Ureter (tissue), 1 donor: Measurements from ENCODE around the gene DDN. TPM values are rescaled to one million over a fixed set of nuclear protein-coding genes. Genes with fewer than 3 reads are reported as not detected.

Experiments used
- DNase-seq: peaks from one replicate; pipeline ENCODE4 v3.0.0-alpha.2; 2020; ENCODE audit warnings: low spot score
- total RNA-seq: library from RNA; stranded (reverse); gene quantifications from one replicate; pipeline ENCODE4 v1.2.4, GENCODE V29; 2023
- donor health status: DM: yes; HTN: yes; CAD: no.

The DDN gene
- total RNA-seq, 1 donor from 2014 or later, result 0.10 TPM

GRCh38 chr12:48967991-48968390 lies 31.2 kb downstream of the DDN start:
- no peak for DNase-seq

- DNase-seq, result no peak
Measured at GRCh38 chr12:48966177-48966895, 32.8 kb downstream of the DDN start.

- no peak for DNase-seq
Measured at GRCh38 chr12:48965298-48965838, 33.8 kb downstream of the DDN start.

GRCh38 chr12:48961801-48962200 lies 37.4 kb downstream of the DDN start:
- no peak for DNase-seq

GRCh38 chr12:48961331-48961730 lies 37.8 kb downstream of the DDN start:
- no peak for DNase-seq

GRCh38 chr12:48960834-48961233 lies 38.3 kb downstream of the DDN start:
- no peak for DNase-seq

- no peak for DNase-seq
Measured at GRCh38 chr12:48958049-48958388, 41.2 kb downstream of the DDN start.

GRCh38 chr12:48957141-48958048 lies 41.8 kb downstream of the DDN start, which contains the start of gene ARF3:
Gene ARF3 (minus strand): TSS chr12:48957487. CDS start chr12:48941095, 16,392 bp downstream.
- DNase-seq, result peak; percentile 93

- peak; percentile 86 for DNase-seq
Measured at GRCh38 chr12:48956279-48957140, 42.7 kb downstream of the DDN start.

GRCh38 chr12:48954841-48955501 lies 44.2 kb downstream of the DDN start:
- no peak for DNase-seq

GRCh38 chr12:48954061-48954460 lies 45.1 kb downstream of the DDN start:
- DNase-seq, result no peak

GRCh38 chr12:48952691-48953090 lies 46.5 kb downstream of the DDN start:
- no peak for DNase-seq

GRCh38 chr12:48947727-48948126 lies 51.4 kb downstream of the DDN start:
- DNase-seq, result no peak

GRCh38 chr12:48946943-48947342 lies 52.2 kb downstream of the DDN start:
- no peak for DNase-seq

GRCh38 chr12:48946205-48946604 lies 53.0 kb downstream of the DDN start:
- no peak for DNase-seq

Other genes with a start within 250 kb of the DDN start
- gene ADCY6, start 210.3 kb downstream of the DDN start, total RNA-seq, result 98.0 TPM
- 59.7 TPM for gene CACNB3, start 180.9 kb downstream of the DDN start, total RNA-seq
- gene DDX23, start 147.2 kb downstream of the DDN start, total RNA-seq, result 71.7 TPM
- gene RND1, start 133.5 kb downstream of the DDN start, total RNA-seq, result 1.9 TPM
- 24.9 TPM for gene FKBP11, start 73.9 kb downstream of the DDN start, total RNA-seq
- 164 TPM for gene ARF3, start 41.9 kb downstream of the DDN start, total RNA-seq
- 2.0 TPM for gene WNT10B, start 27.6 kb downstream of the DDN start, total RNA-seq
- not detected for gene WNT1, start 21.1 kb downstream of the DDN start, total RNA-seq
- 72.6 TPM for gene PRKAG1, start 19.4 kb upstream of the DDN start, total RNA-seq
- 115 TPM for gene KMT2D, start 61.4 kb upstream of the DDN start, total RNA-seq
- not detected for gene RHEBL1, start 70.6 kb upstream of the DDN start, total RNA-seq
- 0.70 TPM for gene DHH, start 95.4 kb upstream of the DDN start, total RNA-seq
- gene LMBR1L, start 111.5 kb upstream of the DDN start, total RNA-seq, result 85.7 TPM
- gene TUBA1B, start 132.0 kb upstream of the DDN start, total RNA-seq, result 496 TPM
- gene TUBA1A, start 189.7 kb upstream of the DDN start, total RNA-seq, result 107 TPM